HEK293T (cell line): Measurements from ENCODE around the gene ZNF514.

ENCODE experiments used
- CTCF ChIA-PET: fragments of 350-600 bp; formaldehyde crosslinking; extraction: SDS; loops from one replicate; lab custom pipeline; 2021; ENCODE audit warnings: antibody characterized with exemption, inconsistent platforms; lab: Yijun Ruan, JAX
- POLR2A ChIA-PET: fragments of 350-600 bp; formaldehyde crosslinking; extraction: SDS; loops from one replicate; lab custom pipeline; 2020; ENCODE audit warnings: antibody characterized with exemption, inconsistent platforms; lab: Yijun Ruan, JAX
- DNase-seq: peaks from one replicate; pipeline ENCODE4 v3.0.0; 2012; ENCODE audit warnings: mixed read lengths; ENCODE audit errors: extremely low spot score
- ARNT ChIP-seq: fragments of 450-650 bp; IDR thresholded peaks from 2 replicates; pipeline ENCODE4 v1.6.1; 2017; ENCODE audit warnings: mild to moderate bottlenecking
- BHLHE40 ChIP-seq: fragments of 450-650 bp; IDR thresholded peaks from 2 replicates; pipeline ENCODE4 v1.6.1; 2016; ENCODE audit warnings: mild to moderate bottlenecking, moderate library complexity, borderline replicate concordance
- CTBP1 ChIP-seq: fragments of 450-650 bp; IDR thresholded peaks from 2 replicates; pipeline ENCODE4 v1.6.1; 2016; ENCODE audit warnings: borderline replicate concordance
- ELF4 ChIP-seq: fragments of 450-650 bp; IDR thresholded peaks from 2 replicates; pipeline ENCODE4 v1.6.1; 2017; ENCODE audit warnings: antibody characterized with exemption
- FOXA1 ChIP-seq: fragments of 450-650 bp; IDR thresholded peaks from 2 replicates; pipeline ENCODE4 v1.6.1; 2016; ENCODE audit warnings: mild to moderate bottlenecking
- FOXK2 ChIP-seq: fragments of 450-650 bp; IDR thresholded peaks from 2 replicates; pipeline ENCODE4 v1.6.1; 2016; ENCODE audit warnings: mild to moderate bottlenecking
- FOXM1 ChIP-seq: fragments of 450-650 bp; IDR thresholded peaks from 2 replicates; pipeline ENCODE4 v1.6.1; 2017; ENCODE audit warnings: mild to moderate bottlenecking, borderline replicate concordance
- HDGF ChIP-seq: fragments of 450-650 bp; IDR thresholded peaks from 2 replicates; pipeline ENCODE4 v1.6.1; 2017; ENCODE audit warnings: antibody characterized with exemption, borderline replicate concordance
- L3MBTL2 ChIP-seq: fragments of 450-650 bp; conservative IDR thresholded peaks from 2 replicates; pipeline ENCODE4 v1.6.1; 2016; ENCODE audit warnings: mild to moderate bottlenecking
- LEF1 ChIP-seq: fragments of 450-650 bp; IDR thresholded peaks from 2 replicates; pipeline ENCODE4 v1.6.1; 2017; ENCODE audit warnings: mild to moderate bottlenecking, borderline replicate concordance
- NFRKB ChIP-seq: fragments of 450-650 bp; IDR thresholded peaks from 2 replicates; pipeline ENCODE4 v1.6.1; 2016; ENCODE audit warnings: mild to moderate bottlenecking, moderate library complexity
- PKNOX1 ChIP-seq: fragments of 450-650 bp; IDR thresholded peaks from 2 replicates; pipeline ENCODE4 v1.6.1; 2016
- SP1 ChIP-seq: fragments of 450-650 bp; IDR thresholded peaks from 2 replicates; pipeline ENCODE4 v1.6.1; 2017
- SUZ12 ChIP-seq: fragments of 450-650 bp; IDR thresholded peaks from 2 replicates; pipeline ENCODE4 v1.6.1; 2016; ENCODE audit warnings: mild to moderate bottlenecking
- TARDBP ChIP-seq: fragments of 450-650 bp; IDR thresholded peaks from 2 replicates; pipeline ENCODE4 v1.6.1; 2016
- ZNF384 ChIP-seq: fragments of 450-650 bp; IDR thresholded peaks from 2 replicates; pipeline ENCODE4 v1.6.1; 2016

Gene ZNF514

GRCh38 chr2:95171902-95172301 is 12.3 kb upstream of the ZNF514 start:
- CTCF ChIA-PET = no interaction called here
- TF ChIP-seq TARDBP (no peak), ELF4 (no peak), ARNT (no peak), CTBP1 (no peak), SP1 (no peak), ZNF384 (no peak), FOXM1 (no peak), SUZ12 (no peak), FOXK2 (no peak), HDGF (no peak), LEF1 (no peak), FOXA1 (no peak), L3MBTL2 (no peak), PKNOX1 (no peak), NFRKB (no peak), BHLHE40 (no peak)
- DNase-seq = no peak
- POLR2A ChIA-PET = no interaction called here

- no peak for TF ChIP-seq FOXM1
- TF ChIP-seq HDGF = no peak
- no peak for TF ChIP-seq L3MBTL2
- no peak for TF ChIP-seq BHLHE40
- TF ChIP-seq ZNF384 = no peak
- CTCF ChIA-PET = no interaction called here
- POLR2A ChIA-PET = interaction anchor here (0.7 to 5.2 kb wide), 8 partner anchors 9 to 51 kb away, joined by 3 to 38 read pairs (median 3); partner anchors contain the start of gene MRPS5
- no peak for DNase-seq
These were observed 6.6 kb upstream of the ZNF514 start for GRCh38 chr2:95166065-95166763.

- ChIA-PET CTCF (interaction anchor here (0.6 kb wide), 1 partner anchor 109 kb away, joined by 5 read pairs; no protein-coding TSS in a partner anchor), POLR2A (interaction anchor here (1.0 to 5.2 kb wide), 12 partner anchors 8 to 143 kb away, joined by 3 to 38 read pairs (median 4); partner anchors contain the start of gene MRPS5)
- peak; percentile 70; the same call in 1 of the 2 replicates for TF ChIP-seq NFRKB
- no peak for TF ChIP-seq FOXM1
- no peak for TF ChIP-seq PKNOX1
- no peak for TF ChIP-seq ARNT
- peak; percentile 63 for TF ChIP-seq ELF4
- peak; percentile 97 for TF ChIP-seq L3MBTL2
- peak; percentile 98 for DNase-seq
These were observed 5.9 kb upstream of the ZNF514 start, which contains the start of gene ZNF2 for GRCh38 chr2:95165371-95166064. ZNF2 (plus strand) TSS chr2:95165809; CDS start chr2:95176227, 10,418 bp downstream.

- ChIA-PET CTCF (interaction anchor here (0.6 kb wide), 1 partner anchor 109 kb away, joined by 5 read pairs; no protein-coding TSS in a partner anchor), POLR2A (interaction anchor here (1.0 to 5.2 kb wide), 12 partner anchors 8 to 143 kb away, joined by 3 to 38 read pairs (median 4); partner anchors contain the start of gene MRPS5)
- TF ChIP-seq L3MBTL2 = no peak
- TF ChIP-seq BHLHE40 = no peak
- no peak for TF ChIP-seq ELF4
- no peak for TF ChIP-seq ARNT
- TF ChIP-seq FOXM1 = no peak
- TF ChIP-seq NFRKB = no peak
- TF ChIP-seq FOXA1 = no peak
- TF ChIP-seq SUZ12 = no peak
- DNase-seq = no peak
These were observed 5.4 kb upstream of the ZNF514 start for GRCh38 chr2:95165030-95165370.

- POLR2A ChIA-PET = interaction anchor here (1.0 to 2.8 kb wide), 6 partner anchors 8 to 40 kb away, joined by 3 to 26 read pairs (median 4); partner anchors contain the start of gene MRPS5
- CTCF ChIA-PET = no interaction called here
- DNase-seq = peak; percentile 45
- TF ChIP-seq ZNF384 (no peak), ARNT (no peak), CTBP1 (no peak), HDGF (no peak), L3MBTL2 (peak; percentile 47; the same call in 1 of the 2 replicates)
These were observed 593 bp downstream of the ZNF514 start for GRCh38 chr2:95158891-95159619.

GRCh38 chr2:95158441-95158840 is 1.2 kb downstream of the ZNF514 start:
- CTCF ChIA-PET = no interaction called here

More at GRCh38 chr2:95158441-95158840, 1.2 kb downstream of the ZNF514 start:
- no peak for TF ChIP-seq ELF4
- TF ChIP-seq LEF1 = no peak
- no peak for TF ChIP-seq HDGF
- TF ChIP-seq ZNF384 = no peak
- no peak for TF ChIP-seq SP1
- no peak for TF ChIP-seq CTBP1
- DNase-seq = no peak
- POLR2A ChIA-PET = interaction anchor here (2.8 kb wide), 1 partner anchor 37 kb away, joined by 26 read pairs; the partner anchor contains the start of gene MRPS5
